Liver (tissue), 9 donors: Measurements from ENCODE around the gene SUCLA2. TPM values are rescaled to one million over a fixed set of nuclear protein-coding genes. Genes with fewer than 3 reads are reported as not detected.

Experiments
- DNase-seq: peaks from one replicate; pipeline ENCODE4 v3.0.0-alpha.2; 2017; ENCODE audit warnings: low spot score
- H3K27ac ChIP-seq, 2 donors: one replicate each; pipeline ENCODE4 v1.7.0; 2013; ENCODE audit warnings: inconsistent platforms in 2 of 2, low read length in 2 of 2, control low read depth in 1 of 2, low read depth in 1 of 2, mild to moderate bottlenecking in 1 of 2
- H3K27me3 ChIP-seq, 4 donors: one replicate each; pipeline versions ENCODE4 v1.6.1 to v1.7.0; 2013; ENCODE audit warnings: low read length in 3 of 4, inconsistent platforms in 1 of 4, mild to moderate bottlenecking in 1 of 4, moderate library complexity in 1 of 4; ENCODE audit not compliant: control insufficient read depth in 4 of 4, insufficient read depth in 4 of 4
- H3K36me3 ChIP-seq, 4 donors: one replicate each; pipeline versions ENCODE4 v1.6.1 to v1.7.0; 2013; ENCODE audit warnings: low read length in 3 of 4, mild to moderate bottlenecking in 3 of 4, low read depth in 1 of 4, moderate library complexity in 1 of 4; ENCODE audit not compliant: control insufficient read depth in 4 of 4, insufficient read depth in 3 of 4
- H3K4me1 ChIP-seq, 4 donors: one replicate each; pipeline versions ENCODE4 v1.6.1 to v1.7.0; 2013; ENCODE audit warnings: low read length in 3 of 4, mild to moderate bottlenecking in 3 of 4, moderate library complexity in 1 of 4; ENCODE audit not compliant: control insufficient read depth in 4 of 4, insufficient read depth in 4 of 4
- H3K4me3 ChIP-seq, 3 donors: one replicate each; pipeline versions ENCODE4 v1.6.1 to v1.7.0; 2013; ENCODE audit warnings: low read length in 3 of 3, control low read depth in 1 of 3, low read depth in 1 of 3, mild to moderate bottlenecking in 1 of 3
- H3K9ac ChIP-seq, 2 donors: one replicate each; pipeline ENCODE4 v1.7.0; 2013; ENCODE audit warnings: low read length in 2 of 2, mild to moderate bottlenecking in 2 of 2, moderate library complexity in 2 of 2, control low read depth in 1 of 2, low read depth in 1 of 2
- H3K9me3 ChIP-seq, 4 donors: one replicate each; pipeline versions ENCODE4 v1.6.1 to v1.7.0; 2013; ENCODE audit warnings: low read length in 3 of 4; ENCODE audit not compliant: control insufficient read depth in 4 of 4
- EGR1 ChIP-seq, 2 donors: IDR thresholded peaks; 2 replicates each; pipeline ENCODE4 v1.6.1; 2016 to 2018; ENCODE audit warnings: antibody characterized with exemption in 2 of 2, low read depth in 2 of 2
- FOXA1 ChIP-seq: IDR thresholded peaks from 2 replicates; pipeline ENCODE4 v1.6.1; 2016; ENCODE audit warnings: antibody characterized with exemption
- FOXA2 ChIP-seq: IDR thresholded peaks from 2 replicates; pipeline ENCODE4 v1.6.1; 2016; ENCODE audit warnings: antibody characterized with exemption
- GABPA ChIP-seq, 2 donors: IDR thresholded peaks in 1 of 2; conservative IDR thresholded peaks in 1 of 2; 2 replicates each; pipeline ENCODE4 v1.6.1; 2016; ENCODE audit warnings: antibody characterized with exemption in 2 of 2, mild to moderate bottlenecking in 1 of 2, moderate library complexity in 1 of 2
- HNF4G ChIP-seq: IDR thresholded peaks from 2 replicates; pipeline ENCODE4 v1.6.1; 2016; ENCODE audit warnings: antibody characterized with exemption
- NR2F2 ChIP-seq: IDR thresholded peaks from 2 replicates; pipeline ENCODE4 v1.6.1; 2016; ENCODE audit warnings: antibody characterized with exemption
- RAD21 ChIP-seq, 2 donors: IDR thresholded peaks; 2 replicates each; pipeline ENCODE4 v1.6.1; 2016; ENCODE audit warnings: antibody characterized with exemption in 2 of 2, mild to moderate bottlenecking in 2 of 2
- RXRA ChIP-seq, 2 donors: IDR thresholded peaks; 2 replicates each; pipeline ENCODE4 v1.6.1; 2017 to 2018; ENCODE audit warnings: antibody characterized with exemption in 2 of 2, mild to moderate bottlenecking in 1 of 2
- SP1 ChIP-seq: IDR thresholded peaks from 2 replicates; pipeline ENCODE4 v1.6.1; 2018; ENCODE audit warnings: antibody characterized with exemption, mild to moderate bottlenecking
- TAF1 ChIP-seq: conservative IDR thresholded peaks from 2 replicates; pipeline ENCODE4 v1.6.1; 2016; ENCODE audit warnings: antibody characterized with exemption, mild to moderate bottlenecking
- YY1 ChIP-seq: IDR thresholded peaks from 2 replicates; pipeline ENCODE4 v1.6.1; 2016; ENCODE audit warnings: antibody characterized with exemption, mild to moderate bottlenecking
- WGBS: extraction: QIAGEN DNeasy Blood & Tissue Kit; methylation state at CpG from one replicate; pipeline ENCODE4 v1.1.7; 2013; 5-methylcytosine and 5-hydroxymethylcytosine counted together
- polyA plus RNA-seq, 2 donors: library from polyadenylated mRNA; stranded (reverse) in 1 of 2; unstranded in 1 of 2; fragments of 200-250 nt in 1 of 2; fragments of >200 nt in 1 of 2; fragmentation: Nextera tagmentation in 1 of 2; extraction: Ambion mirVana in 1 of 2; gene quantifications; one replicate each; pipeline versions ENCODE4 v1.2.1 to v1.2.3, GENCODE V29; 2013 to 2015
- total RNA-seq, 2 donors: library from RNA; depleted of rRNA; stranded (reverse); fragments of >200 nt; gene quantifications; one replicate each; pipeline ENCODE4 v1.2.3, GENCODE V29; 2014
- TF ChIP-seq, protein P1 (sequence below): IDR thresholded peaks from 2 replicates; pipeline ENCODE4 v1.6.1; 2016; ENCODE audit warnings: antibody characterized with exemption, mild to moderate bottlenecking
- TF ChIP-seq, protein P2 (sequence below): fragments of 150-350 bp; IDR thresholded peaks from 2 replicates; pipeline ENCODE4 v1.5.1; 2017; ENCODE audit warnings: improper control_type of control experiment, low read depth, low read length; ENCODE audit not compliant: missing input control
- TF ChIP-seq, protein P3 (sequence below): IDR thresholded peaks from 2 replicates; pipeline ENCODE4 v1.6.1; 2016; ENCODE audit warnings: antibody characterized with exemption
- TF ChIP-seq, protein P4 (sequence below): IDR thresholded peaks from 2 replicates; pipeline ENCODE4 v1.6.1; 2016; ENCODE audit warnings: antibody characterized with exemption
- donor health status: healthy.
- donor health status: healthy.
- donor health status: healthy.
- donor health status: healthy.
- donor health status: healthy.

SUCLA2 gene
- total and polyA plus RNA-seq, 4 donors = 22.0 to 27.1 (median 26.0) TPM

DNA sequence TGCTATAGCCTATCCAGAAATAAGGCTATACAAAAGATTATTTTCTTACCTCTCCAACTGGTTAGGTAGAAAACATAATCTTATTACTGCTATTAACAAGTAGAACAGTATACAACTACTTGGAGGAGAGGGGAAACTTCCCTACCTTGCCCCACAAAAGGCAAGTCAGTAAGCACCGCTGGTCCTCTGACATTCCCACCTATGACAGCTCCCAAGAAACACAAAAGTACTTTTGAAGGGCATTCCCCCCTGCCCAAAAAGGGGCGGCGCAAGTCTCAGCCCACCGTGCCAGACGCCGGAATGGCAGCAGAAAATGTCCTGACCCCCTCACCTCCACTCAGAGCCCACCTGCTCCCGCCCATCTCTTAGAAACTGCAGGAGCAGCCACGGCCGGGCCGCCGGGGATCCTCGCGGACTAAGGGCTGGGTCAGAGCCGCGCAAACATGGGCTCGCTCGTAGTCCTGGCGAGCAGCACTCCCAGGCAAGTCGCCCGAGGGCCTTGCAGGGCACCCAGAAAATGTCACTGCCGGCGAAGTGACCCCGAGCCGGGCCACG, 437 bp downstream of the SUCLA2 start:
- Histone ChIP-seq H3K36me3 (no peaks in the 10 kb centered on the region), H3K27me3 (no peaks in the 10 kb centered on the region), H3K9me3 (no peaks in the 10 kb centered on the region), H3K9ac (peak overlapping the region; percentile 73 to 90), H3K27ac (peak overlapping the region; percentile 79 to 82), H3K4me3 (peak overlapping the region; percentile 88 to 99 (median 93)), H3K4me1 (peaks cover 5 to 22% (median 14%) of the 10 kb centered on the region in 4 donors)
- DNase-seq = no peak
- TF ChIP-seq SP1 = no peak
- no peak for TF ChIP-seq FOXA2
- no peak for TF ChIP-seq YY1
- no peak for TF ChIP-seq RXRA (IDR thresholded peaks at IDR 0.05)
- TF ChIP-seq, protein P1, sequence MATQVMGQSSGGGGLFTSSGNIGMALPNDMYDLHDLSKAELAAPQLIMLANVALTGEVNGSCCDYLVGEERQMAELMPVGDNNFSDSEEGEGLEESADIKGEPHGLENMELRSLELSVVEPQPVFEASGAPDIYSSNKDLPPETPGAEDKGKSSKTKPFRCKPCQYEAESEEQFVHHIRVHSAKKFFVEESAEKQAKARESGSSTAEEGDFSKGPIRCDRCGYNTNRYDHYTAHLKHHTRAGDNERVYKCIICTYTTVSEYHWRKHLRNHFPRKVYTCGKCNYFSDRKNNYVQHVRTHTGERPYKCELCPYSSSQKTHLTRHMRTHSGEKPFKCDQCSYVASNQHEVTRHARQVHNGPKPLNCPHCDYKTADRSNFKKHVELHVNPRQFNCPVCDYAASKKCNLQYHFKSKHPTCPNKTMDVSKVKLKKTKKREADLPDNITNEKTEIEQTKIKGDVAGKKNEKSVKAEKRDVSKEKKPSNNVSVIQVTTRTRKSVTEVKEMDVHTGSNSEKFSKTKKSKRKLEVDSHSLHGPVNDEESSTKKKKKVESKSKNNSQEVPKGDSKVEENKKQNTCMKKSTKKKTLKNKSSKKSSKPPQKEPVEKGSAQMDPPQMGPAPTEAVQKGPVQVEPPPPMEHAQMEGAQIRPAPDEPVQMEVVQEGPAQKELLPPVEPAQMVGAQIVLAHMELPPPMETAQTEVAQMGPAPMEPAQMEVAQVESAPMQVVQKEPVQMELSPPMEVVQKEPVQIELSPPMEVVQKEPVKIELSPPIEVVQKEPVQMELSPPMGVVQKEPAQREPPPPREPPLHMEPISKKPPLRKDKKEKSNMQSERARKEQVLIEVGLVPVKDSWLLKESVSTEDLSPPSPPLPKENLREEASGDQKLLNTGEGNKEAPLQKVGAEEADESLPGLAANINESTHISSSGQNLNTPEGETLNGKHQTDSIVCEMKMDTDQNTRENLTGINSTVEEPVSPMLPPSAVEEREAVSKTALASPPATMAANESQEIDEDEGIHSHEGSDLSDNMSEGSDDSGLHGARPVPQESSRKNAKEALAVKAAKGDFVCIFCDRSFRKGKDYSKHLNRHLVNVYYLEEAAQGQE = no peak
- TF ChIP-seq, protein P2, sequence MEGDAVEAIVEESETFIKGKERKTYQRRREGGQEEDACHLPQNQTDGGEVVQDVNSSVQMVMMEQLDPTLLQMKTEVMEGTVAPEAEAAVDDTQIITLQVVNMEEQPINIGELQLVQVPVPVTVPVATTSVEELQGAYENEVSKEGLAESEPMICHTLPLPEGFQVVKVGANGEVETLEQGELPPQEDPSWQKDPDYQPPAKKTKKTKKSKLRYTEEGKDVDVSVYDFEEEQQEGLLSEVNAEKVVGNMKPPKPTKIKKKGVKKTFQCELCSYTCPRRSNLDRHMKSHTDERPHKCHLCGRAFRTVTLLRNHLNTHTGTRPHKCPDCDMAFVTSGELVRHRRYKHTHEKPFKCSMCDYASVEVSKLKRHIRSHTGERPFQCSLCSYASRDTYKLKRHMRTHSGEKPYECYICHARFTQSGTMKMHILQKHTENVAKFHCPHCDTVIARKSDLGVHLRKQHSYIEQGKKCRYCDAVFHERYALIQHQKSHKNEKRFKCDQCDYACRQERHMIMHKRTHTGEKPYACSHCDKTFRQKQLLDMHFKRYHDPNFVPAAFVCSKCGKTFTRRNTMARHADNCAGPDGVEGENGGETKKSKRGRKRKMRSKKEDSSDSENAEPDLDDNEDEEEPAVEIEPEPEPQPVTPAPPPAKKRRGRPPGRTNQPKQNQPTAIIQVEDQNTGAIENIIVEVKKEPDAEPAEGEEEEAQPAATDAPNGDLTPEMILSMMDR = no peak
- WGBS = under 1% methylated on average over 25 of the region's 25 CpGs

DNA sequence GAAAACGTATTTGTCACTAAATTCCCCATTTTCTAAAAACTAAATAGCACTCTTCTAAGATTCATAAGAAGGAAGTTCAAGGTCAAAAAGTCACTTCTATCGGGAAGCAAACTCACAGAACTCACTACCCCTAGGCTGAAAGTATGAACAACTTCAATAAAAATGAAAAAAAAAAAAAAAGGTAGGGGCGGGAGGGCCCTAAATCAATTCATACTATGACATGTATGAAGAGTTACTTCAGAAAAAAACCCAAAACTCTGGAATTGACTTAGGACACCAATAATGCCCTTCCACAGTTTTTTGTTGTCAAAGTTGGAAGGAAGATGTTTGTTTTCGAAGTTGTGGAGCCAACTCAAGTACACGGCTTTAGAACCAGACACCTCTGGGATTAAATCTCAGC, 1.1 kb downstream of the SUCLA2 start:
- Histone ChIP-seq H3K36me3 (no peaks in the 10 kb centered on the region), H3K4me3 (peak overlapping the region; percentile 88 to 99 (median 93)), H3K4me1 (peaks cover 5 to 22% (median 14%) of the 10 kb centered on the region in 4 donors), H3K27ac (no peak overlapping the region), H3K27me3 (no peaks in the 10 kb centered on the region), H3K9ac (peak overlapping the region; percentile 73 to 90), H3K9me3 (no peaks in the 10 kb centered on the region)
- DNase-seq = no peak
- 29% methylated on average over 5 of the region's 5 CpGs for WGBS
- TF ChIP-seq TAF1 (no peak), NR2F2 (no peak), RXRA (IDR thresholded peaks at IDR 0.05) (no peak), RAD21 (IDR thresholded peaks at IDR 0.05) (no peak), SP1 (no peak), FOXA1 (no peak), EGR1 (IDR thresholded peaks at IDR 0.05; ENCODE audit: low read depth in 2 of 2) (no peak), GABPA (IDR thresholded peaks at IDR 0.05 in 1 of 2, conservative IDR thresholded peaks at IDR 0.05 in 1 of 2) (no peak), HNF4G (no peak)
- TF ChIP-seq, protein P3, sequence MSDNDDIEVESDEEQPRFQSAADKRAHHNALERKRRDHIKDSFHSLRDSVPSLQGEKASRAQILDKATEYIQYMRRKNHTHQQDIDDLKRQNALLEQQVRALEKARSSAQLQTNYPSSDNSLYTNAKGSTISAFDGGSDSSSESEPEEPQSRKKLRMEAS = no peak
- TF ChIP-seq, protein P1 = no peak
- TF ChIP-seq, protein P4, sequence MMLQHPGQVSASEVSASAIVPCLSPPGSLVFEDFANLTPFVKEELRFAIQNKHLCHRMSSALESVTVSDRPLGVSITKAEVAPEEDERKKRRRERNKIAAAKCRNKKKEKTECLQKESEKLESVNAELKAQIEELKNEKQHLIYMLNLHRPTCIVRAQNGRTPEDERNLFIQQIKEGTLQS = no peak
- TF ChIP-seq, protein P2 = no peak
